Endothelial cell of umbilical vein (primary cell): Measurements from ENCODE around the gene ZFYVE28. TPM values are rescaled to one million over a fixed set of nuclear protein-coding genes. Genes with fewer than 3 reads are reported as not detected.

Source experiments
- BruUV-seq: library from RNA; stranded (reverse); fragments of 400-500 nt; replicated peaks from 2 replicates; lab custom pipeline; 2021; lab: Mats Ljungman, UMichigan
- CTCF ChIA-PET: fragments of 300-600, 350-600 bp; sonication (Branson Sonifier 250); formaldehyde crosslinking; loops from one replicate; lab custom pipeline; 2021; ENCODE audit warnings: antibody characterized with exemption, inconsistent platforms; lab: Charles Lee
- POLR2A ChIA-PET: fragments of 300-600, 350-600 bp; sonication (Branson Sonifier 250); formaldehyde crosslinking; loops from one replicate; lab custom pipeline; 2021; ENCODE audit warnings: antibody characterized with exemption, inconsistent platforms; lab: Charles Lee
- DNase-seq: peaks from one replicate; pipeline ENCODE4 v3.0.0-alpha.2; 2011; ENCODE audit warnings: low read depth, low spot score
- FAIRE-seq: peaks from 2 replicates; lab custom pipeline; 2011; peaks lifted over from hg19 to GRCh38; lab: Jason Lieb, UNC
- H2AFZ ChIP-seq: 2 replicates; pipeline ENCODE4 v1.6.0; 2012; ENCODE audit warnings: low read depth, low read length, control low read depth, inconsistent platforms
- H3K27ac ChIP-seq: 2 replicates; pipeline ENCODE4 v1.5.1; 2011; ENCODE audit warnings: low read depth, mild to moderate bottlenecking, control low read depth, low read length, moderate library complexity; ENCODE audit not compliant: insufficient read depth
- H3K27me3 ChIP-seq, 2 experiments: 2 replicates each; pipeline versions ENCODE4 v1.6.0 to v1.6.1; 2011; ENCODE audit warnings: low read length in 2 of 2, mixed read lengths in 1 of 2; ENCODE audit not compliant: control insufficient read depth in 2 of 2, insufficient read depth in 2 of 2
- H3K36me3 ChIP-seq, 2 experiments: 2 replicates in 1 of 2; 3 replicates in 1 of 2; pipeline ENCODE4 v1.5.1; 2011; ENCODE audit warnings: low read length in 2 of 2, mild to moderate bottlenecking in 1 of 2, moderate library complexity in 1 of 2; ENCODE audit not compliant: control insufficient read depth in 2 of 2, insufficient read depth in 2 of 2; ENCODE audit errors: extremely low read depth in 1 of 2
- H3K4me1 ChIP-seq: 3 replicates; pipeline ENCODE4 v1.5.1; 2011; ENCODE audit warnings: mild to moderate bottlenecking, low read length; ENCODE audit not compliant: control insufficient read depth, insufficient read depth; ENCODE audit errors: extremely low read depth
- H3K4me2 ChIP-seq: 2 replicates; pipeline ENCODE4 v1.6.1; 2011; ENCODE audit warnings: low read length, control low read depth, mixed read lengths; ENCODE audit not compliant: insufficient read depth
- H3K4me3 ChIP-seq, 3 experiments: fragments of 200-600 bp in 1 of 3; sonication (generic), shearing (Covaris generic) in 1 of 3; replicated peaks in 1 of 3; 2 replicates each; pipeline ENCODE4 v1.5.1; 2011 to 2016; ENCODE audit warnings: control low read depth in 3 of 3, low read length in 3 of 3, mild to moderate bottlenecking in 2 of 3, inconsistent platforms in 1 of 3, low read depth in 1 of 3, moderate library complexity in 1 of 3; ENCODE audit not compliant: insufficient read depth in 1 of 3
- H3K79me2 ChIP-seq: 2 replicates; pipeline ENCODE4 v1.6.0; 2012; ENCODE audit warnings: low read length, inconsistent platforms; ENCODE audit not compliant: control insufficient read depth, insufficient read depth
- H3K9ac ChIP-seq: replicated peaks from 2 replicates; pipeline ENCODE3; 2011; ENCODE audit warnings: low read length, control low read depth; ENCODE audit not compliant: insufficient read depth; ENCODE audit errors: extremely low read depth
- H3K9me1 ChIP-seq: replicated peaks from 3 replicates; pipeline ENCODE4 v1.6.0; 2011; ENCODE audit warnings: mild to moderate bottlenecking, low read length; ENCODE audit not compliant: control insufficient read depth, insufficient read depth; ENCODE audit errors: extremely low read depth
- H3K9me3 ChIP-seq: replicated peaks from 2 replicates; pipeline ENCODE4 v1.5.1; 2012; ENCODE audit warnings: low read length, inconsistent platforms; ENCODE audit not compliant: control insufficient read depth, insufficient read depth
- H4K20me1 ChIP-seq: replicated peaks from 2 replicates; pipeline ENCODE3; 2011; ENCODE audit warnings: mild to moderate bottlenecking, low read length; ENCODE audit not compliant: control insufficient read depth, insufficient read depth; ENCODE audit errors: extremely low read depth
- CTCF ChIP-seq, 2 donors: IDR thresholded peaks; 1 replicate in 1 of 2; 2 replicates in 1 of 2; pipeline ENCODE4 v1.5.1; 2011; ENCODE audit warnings: low read length in 2 of 2, mild to moderate bottlenecking in 2 of 2, moderate library complexity in 2 of 2, control low read depth in 1 of 2, inconsistent platforms in 1 of 2, low read depth in 1 of 2; ENCODE audit not compliant: insufficient read depth in 1 of 2; ENCODE audit errors: extremely low read depth in 1 of 2
- EZH2 ChIP-seq: IDR thresholded peaks from 2 replicates; pipeline ENCODE4 v1.6.1; 2012; ENCODE audit warnings: borderline replicate concordance, low read depth, mild to moderate bottlenecking, moderate library complexity, low read length, inconsistent platforms; ENCODE audit not compliant: severe bottlenecking
- FOS ChIP-seq: IDR thresholded peaks from 2 replicates; pipeline ENCODE4 v1.6.1; 2011; ENCODE audit warnings: mild to moderate bottlenecking, low read length, moderate library complexity, borderline replicate concordance; ENCODE audit not compliant: insufficient read depth
- GATA2 ChIP-seq: IDR thresholded peaks from 2 replicates; pipeline ENCODE4 v1.7.0; 2011; ENCODE audit warnings: low read depth, mild to moderate bottlenecking, moderate library complexity, mixed read lengths, low read length; ENCODE audit not compliant: insufficient read length, insufficient read depth
- JUN ChIP-seq: IDR thresholded peaks from 2 replicates; pipeline ENCODE4 v1.6.1; 2011; ENCODE audit warnings: borderline replicate concordance, low read depth; ENCODE audit not compliant: insufficient read length, insufficient read depth
- MAX ChIP-seq: IDR thresholded peaks from 2 replicates; pipeline ENCODE4 v1.6.1; 2011; ENCODE audit not compliant: insufficient read depth, insufficient read length
- MYC ChIP-seq: IDR thresholded peaks from one replicate; pipeline ENCODE4 v1.6.1; 2011; ENCODE audit warnings: mild to moderate bottlenecking, low read depth, low read length
- POLR2A ChIP-seq: IDR thresholded peaks from 2 replicates; pipeline ENCODE4 v1.6.1; 2012; ENCODE audit warnings: low read depth, mild to moderate bottlenecking, control low read depth, low read length
- POLR2AphosphoS5 ChIP-seq: IDR thresholded peaks from 2 replicates; pipeline ENCODE4 v1.6.1; 2012; ENCODE audit warnings: low read depth, mild to moderate bottlenecking, control low read depth, low read length, moderate library complexity; ENCODE audit not compliant: insufficient read depth
- dilution Hi-C: fragments of 300-500 bp; cut with MboI; formaldehyde crosslinking; loops from one replicate; pipeline ENCODE4 v1.15.0; 2019; ENCODE audit warnings: low sequenced_read_pairs; ENCODE audit not compliant: extremely low pct_ligation_motif_present
- intact Hi-C: fragments of 100-400 bp; cut with micrococcal nuclease; formaldehyde crosslinking; loops from one replicate; pipeline ENCODE4 v1.10.0; 2022
- polyA plus RNA-seq, 4 experiments: library from polyadenylated mRNA; depleted of rRNA in 3 of 4; stranded (reverse) in 3 of 4; unstranded in 1 of 4; fragments of >200 nt; gene quantifications; 2 replicates each; pipeline versions ENCODE4 v1.2.1 to v1.2.3, GENCODE V29; 2011 to 2012; ENCODE audit warnings: missing spikeins in 1 of 4
- total RNA-seq: library from RNA; stranded (reverse); gene quantifications from 2 replicates; pipeline ENCODE4 v1.2.3, GENCODE V29; 2021

ZFYVE28 gene
- total and polyA plus RNA-seq, 2 donors (not counting 3 experiments of a cell fraction or from before 2014, with no cell fraction given) = 5.8 to 7.1 TPM

GRCh38 chr4:2269206-2269531, 149.3 kb downstream of the ZFYVE28 start:
- no peaks in the 10 kb centered on the region for H3K4me1 ChIP-seq
- no peak overlapping the region for H3K4me2 ChIP-seq
- H3K27ac ChIP-seq = no peak overlapping the region
- H2AFZ ChIP-seq = no peak overlapping the region
- no peaks in the 10 kb centered on the region for H3K36me3 ChIP-seq
- no peaks in the 10 kb centered on the region for H3K79me2 ChIP-seq
- H3K9me1 ChIP-seq = no peaks in the 10 kb centered on the region
- dilution Hi-C loops = no loop called here
- ChIA-PET POLR2A (no interaction called here), CTCF (no interaction called here)
- no peaks in the 10 kb centered on the region for H4K20me1 ChIP-seq
- no peak overlapping the region for H3K9ac ChIP-seq
- H3K27me3 ChIP-seq = no peaks in the 10 kb centered on the region
- no TSS peak for BruUV-seq
- TF ChIP-seq GATA2 = no peak
- no peak for TF ChIP-seq CTCF (IDR thresholded peaks at IDR 0.05; ENCODE audit: extremely low read depth in 1 of 2, insufficient read depth in 1 of 2, low read depth in 1 of 2, low read length in 2 of 2)
- TF ChIP-seq MAX = no peak
- TF ChIP-seq JUN = no peak
- no peak for TF ChIP-seq POLR2A
- TF ChIP-seq POLR2AphosphoS5 = no peak
- no peak for TF ChIP-seq FOS
- TF ChIP-seq MYC = no peak
- no peak for TF ChIP-seq EZH2
- intact Hi-C loops = no loop called here
- DNase-seq (no peak), FAIRE-seq (no peak)
- H3K4me3 ChIP-seq = no peak overlapping the region
- no peaks in the 10 kb centered on the region for H3K9me3 ChIP-seq
